Muscle of arm (tissue), 12 donors: Measurements from ENCODE around the gene B3GLCT. TPM values are rescaled to one million over a fixed set of nuclear protein-coding genes. Genes with fewer than 3 reads are reported as not detected.
"Not testable (repeated sequence)": the region's sequence is repeated elsewhere in the genome, so short reads cannot be mapped to it uniquely, and the experiment has no call there.

Source experiments
- DNase-seq: peaks from one replicate; pipeline ENCODE4 v3.0.0-alpha.2; 2013
- polyA plus RNA-seq, 12 donors: library from polyadenylated mRNA; unstranded; fragments of 120-200 nt; gene quantifications; one replicate each; pipeline ENCODE4 v1.2.1, GENCODE V29; 2013; ENCODE audit not compliant: insufficient read length in 12 of 12

B3GLCT gene
- polyA plus RNA-seq, 12 donors, result 13.3 to 44.6 (median 26.7) TPM; not detected in 1

DNA sequence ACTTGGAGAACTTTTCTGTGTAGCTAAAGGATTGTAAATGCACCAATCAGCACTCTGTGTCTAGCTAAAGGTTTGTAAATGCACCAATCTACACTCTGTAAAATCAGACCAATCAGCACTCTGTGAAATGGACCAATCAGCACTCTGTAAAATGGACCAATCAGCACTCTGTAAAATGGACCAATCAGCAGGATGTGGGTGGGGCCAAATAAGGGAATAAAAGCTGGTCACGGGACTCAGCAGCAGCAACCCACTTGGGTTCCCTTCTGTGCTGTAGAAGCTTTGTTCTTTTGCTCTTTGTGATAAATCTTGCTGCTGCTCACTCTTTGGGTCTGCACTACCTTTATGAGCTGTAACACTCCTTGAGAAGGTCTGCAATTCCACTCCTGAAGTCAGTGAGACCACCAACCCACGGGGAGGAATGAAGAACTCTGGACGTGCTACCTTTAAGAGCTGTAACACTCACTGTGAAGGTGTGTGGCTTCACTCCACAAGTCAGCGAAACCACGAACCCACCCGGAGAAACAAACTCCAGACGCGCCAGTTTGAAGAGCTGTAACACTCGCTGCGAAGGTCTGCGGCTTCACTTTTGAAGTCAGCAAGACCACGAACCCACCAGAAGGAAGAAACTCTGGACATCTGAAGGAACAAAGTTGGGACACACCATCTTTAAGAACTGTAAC, 21.8 kb upstream of the B3GLCT start:
- not testable (repeated sequence) for DNase-seq

DNA sequence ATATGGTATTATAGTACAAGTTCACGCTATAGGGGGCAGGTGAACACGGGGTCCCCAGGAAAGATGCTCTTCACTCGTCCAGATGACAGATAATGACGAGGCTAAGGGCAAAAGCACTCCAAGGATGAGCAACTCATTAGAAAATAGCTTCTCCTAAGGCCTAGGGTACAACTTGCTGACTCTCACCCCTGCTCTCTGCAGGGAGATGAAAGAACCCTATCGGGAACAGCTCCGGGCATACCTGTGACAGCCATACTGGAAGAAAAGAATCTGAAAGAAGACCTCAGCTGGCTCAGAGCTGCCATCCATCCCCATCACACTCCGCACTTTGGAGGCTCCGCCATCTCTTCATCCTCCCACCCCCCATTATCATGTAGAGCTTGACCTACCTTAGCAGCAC, 20.5 kb upstream of the B3GLCT start:
- DNase-seq, result no peak

DNA sequence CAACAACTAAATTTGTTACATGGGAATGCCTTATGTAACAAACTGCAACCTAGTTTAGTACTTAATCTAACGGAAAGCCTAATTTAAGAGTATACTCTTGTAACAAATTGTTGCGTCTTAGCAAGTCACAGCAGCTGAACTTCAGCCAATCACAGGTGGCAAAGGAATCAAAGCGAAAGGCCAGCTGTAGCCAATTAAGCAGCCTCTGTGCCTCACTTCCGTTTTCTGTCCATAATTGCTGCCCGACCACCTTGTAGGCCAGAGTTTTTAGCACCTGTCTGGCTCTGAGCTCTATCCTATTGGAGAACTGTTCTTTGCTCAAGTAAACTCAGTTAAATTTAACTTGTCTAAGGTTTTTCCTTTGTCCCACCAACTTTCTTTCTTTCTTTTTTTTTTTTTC, 20.0 kb upstream of the B3GLCT start:
- no peak for DNase-seq

DNA sequence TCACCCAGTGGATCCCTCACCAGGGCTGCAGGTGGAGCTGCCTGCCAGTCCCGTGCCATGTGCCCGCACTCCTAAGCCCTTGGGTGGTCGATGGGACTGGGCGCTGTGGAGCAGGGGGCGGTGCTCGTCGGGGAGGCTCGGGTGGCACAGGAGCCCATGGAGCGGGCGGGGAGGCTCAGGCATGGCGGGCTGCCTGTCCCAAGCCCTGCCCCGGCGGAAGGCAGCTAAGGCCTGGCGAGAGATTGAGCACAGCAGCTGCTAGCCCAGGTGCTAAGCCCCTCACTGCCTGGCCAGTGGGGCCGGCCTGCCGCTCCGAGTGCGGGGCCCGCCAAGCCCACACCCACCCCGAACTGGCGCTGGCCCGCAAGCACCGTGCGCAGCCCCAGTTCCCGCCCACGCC, 16.8 kb upstream of the B3GLCT start:
- no peak for DNase-seq

DNA sequence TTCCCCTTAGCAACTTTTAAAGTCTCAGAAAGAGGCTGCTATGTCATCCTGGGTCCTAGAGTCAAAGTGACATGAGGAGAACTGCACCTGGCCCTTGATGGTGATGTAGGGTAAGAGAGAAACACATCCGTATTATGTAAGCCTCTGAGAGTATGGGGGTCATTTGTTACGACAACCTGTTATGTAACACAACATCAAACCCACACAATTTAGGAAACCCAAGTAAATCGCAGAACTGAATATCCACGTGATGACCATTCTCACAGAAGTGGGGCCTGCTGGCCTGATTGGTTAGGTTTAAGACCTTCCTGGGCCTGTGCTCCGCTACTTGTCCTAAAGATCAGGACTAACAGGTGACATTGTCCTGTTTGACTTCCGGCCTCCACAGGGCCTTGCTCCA, 15.3 kb upstream of the B3GLCT start:
- no peak for DNase-seq

DNA sequence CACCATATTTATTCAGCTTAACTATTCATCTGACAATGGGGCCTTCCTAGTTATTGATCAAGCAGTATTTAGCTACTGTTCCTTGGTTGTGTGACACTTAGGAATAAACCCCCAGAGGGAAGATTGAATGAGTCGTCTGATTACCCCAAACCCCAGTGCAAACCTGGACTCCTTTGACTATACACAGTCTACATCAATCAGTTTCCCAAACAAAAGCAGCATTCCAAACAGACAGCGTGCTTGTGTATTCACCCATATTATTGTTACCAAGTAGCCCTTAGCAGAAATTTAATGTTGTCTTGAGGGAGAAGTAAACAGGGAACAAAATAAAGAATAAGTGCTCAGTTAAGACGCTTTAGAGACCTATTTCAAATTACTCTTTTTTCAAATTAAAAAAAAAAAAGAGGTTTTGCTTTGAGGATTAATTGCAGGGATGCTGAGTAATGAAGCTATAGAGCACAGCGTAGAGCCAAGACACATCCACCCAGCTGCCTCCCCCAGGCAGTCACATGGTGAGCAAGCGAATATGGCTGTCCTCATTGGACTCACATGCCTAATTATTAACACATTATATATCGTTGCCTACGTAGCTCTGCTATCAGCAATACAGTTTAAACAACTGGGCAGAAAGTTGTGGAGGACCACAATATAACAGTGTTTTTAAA, 14.7 kb upstream of the B3GLCT start:
- no peak for DNase-seq

DNA sequence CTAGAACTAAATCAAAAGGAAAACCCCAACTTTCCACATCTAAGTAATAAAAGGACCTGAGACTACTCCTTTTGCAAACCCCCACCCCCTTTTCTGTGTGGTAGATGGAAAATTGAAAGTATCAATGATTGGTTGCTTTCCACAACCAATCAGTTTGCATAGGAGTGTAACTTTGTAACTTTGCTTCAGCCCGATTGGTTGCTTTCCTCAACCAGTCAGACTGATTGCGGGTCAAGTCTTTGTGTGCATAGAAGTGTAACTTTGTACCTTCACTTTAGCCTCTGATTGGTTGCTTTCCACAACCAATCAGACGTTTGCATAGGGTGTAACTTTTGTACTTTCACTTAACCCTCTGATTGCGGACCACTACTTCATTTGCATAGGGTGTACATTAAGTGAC, 8.0 kb upstream of the B3GLCT start:
- no peak for DNase-seq

DNA sequence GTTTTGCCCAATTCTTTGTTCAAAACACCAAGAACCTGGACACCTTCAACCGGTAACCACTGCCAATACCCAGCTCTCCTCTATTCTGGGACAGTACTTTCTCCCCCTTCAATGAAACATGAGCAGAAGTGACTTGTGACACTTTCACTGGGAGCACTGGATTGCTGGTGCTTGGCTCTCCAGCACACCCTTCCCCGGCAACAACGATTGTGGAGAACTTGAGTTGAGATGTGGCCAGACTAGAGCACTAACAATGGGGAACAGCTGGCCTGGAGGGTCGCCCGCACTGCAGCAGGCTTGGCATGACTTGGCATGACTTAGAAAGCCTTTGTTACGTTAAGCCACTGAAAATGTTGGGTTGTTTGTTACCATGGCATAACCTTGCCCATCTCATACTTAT, 7.5 kb upstream of the B3GLCT start:
- DNase-seq, result peak; percentile 31

DNA sequence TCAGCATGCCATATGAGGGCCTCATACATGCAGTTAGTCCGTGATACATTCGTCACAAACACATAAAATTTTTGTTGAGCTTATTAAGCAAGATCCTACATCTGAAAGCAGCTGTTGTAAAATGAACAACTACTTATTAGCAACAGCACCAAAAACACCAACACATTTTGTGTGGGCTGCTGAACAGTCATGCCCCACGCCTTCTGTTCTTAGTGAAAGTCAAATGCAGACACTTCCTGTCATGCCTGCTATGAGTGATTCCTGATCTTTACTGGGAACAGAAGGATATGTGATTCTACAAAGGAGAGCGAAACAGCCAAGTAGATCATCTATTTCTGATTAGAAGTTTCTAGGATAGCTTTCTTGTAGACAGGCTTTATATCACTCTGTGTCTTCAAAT, 4.2 kb upstream of the B3GLCT start:
- DNase-seq, result no peak

DNA sequence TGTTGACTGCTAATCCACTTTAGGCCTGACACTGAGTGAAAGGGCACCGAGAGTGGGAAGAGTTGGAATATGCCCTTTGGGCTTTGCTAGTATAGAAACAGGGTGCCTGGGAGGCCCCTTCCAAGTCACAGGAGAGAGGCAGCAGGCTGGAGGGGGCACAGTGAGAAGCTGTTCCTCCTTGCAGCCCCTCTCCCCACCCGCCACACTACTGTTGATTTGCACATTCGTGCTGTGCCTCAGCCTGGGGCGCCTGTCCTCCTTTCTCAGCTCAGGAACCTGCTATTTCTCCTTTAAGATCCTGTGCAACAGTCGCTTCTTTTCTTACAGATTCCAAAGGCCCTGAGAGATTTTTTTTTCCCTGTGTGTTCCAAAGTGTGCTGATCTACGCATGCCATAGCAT, 2.8 kb upstream of the B3GLCT start:
- DNase-seq, result no peak

DNA sequence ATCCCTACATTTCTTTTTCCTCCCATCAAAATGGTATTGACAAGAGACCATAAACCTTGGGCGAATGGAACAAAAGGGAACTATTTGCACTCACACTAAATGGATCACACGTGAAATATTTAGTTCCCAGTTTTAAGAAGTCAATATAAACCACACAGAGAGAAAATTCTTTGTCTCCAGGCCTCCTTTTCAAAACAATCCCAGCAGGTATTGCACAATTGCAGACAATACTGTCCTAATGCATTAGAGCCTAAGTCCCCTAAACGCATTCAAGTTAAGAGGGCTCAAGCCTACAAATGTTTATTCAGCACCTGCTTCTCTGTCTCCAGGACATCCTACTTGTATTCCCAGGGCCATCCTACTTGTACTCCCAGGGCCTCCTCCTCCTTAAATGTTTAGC, 1.3 kb upstream of the B3GLCT start:
- DNase-seq, result no peak

DNA sequence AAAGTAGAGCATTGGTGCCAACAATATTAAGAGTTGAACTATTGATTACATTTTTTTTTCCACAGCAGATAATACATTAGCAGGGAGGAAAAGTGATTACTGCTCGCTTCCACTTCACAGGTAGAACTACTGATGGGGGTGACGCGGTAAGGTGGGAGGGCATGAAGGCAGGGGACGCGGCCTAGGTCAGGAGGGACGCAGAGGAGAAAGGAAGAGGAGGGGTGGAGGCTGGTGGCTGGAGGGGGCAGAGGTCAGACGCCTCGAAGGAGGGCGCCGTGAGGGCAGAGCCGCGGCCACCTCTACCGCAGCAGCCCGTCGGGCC, 287 bp upstream of the B3GLCT start:
- no peak for DNase-seq

DNA sequence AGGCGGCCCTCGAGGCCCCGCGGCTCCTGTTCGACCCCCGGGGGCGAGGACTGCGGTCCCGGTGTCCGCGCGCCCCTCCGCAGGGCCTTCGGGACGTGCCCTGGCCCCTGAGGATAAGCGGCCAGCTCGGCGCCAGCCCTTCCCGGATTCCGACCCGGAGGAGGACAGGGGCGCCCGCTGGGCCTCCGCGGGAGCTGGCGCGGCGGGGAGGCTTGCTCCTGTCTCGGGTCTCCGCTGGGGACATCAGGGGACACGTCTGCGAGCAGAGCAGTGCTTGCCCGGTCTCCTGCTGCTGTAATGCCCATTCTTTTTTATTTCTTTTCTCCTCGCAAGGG, 829 bp downstream of the B3GLCT start:
- peak; percentile 49 for DNase-seq

DNA sequence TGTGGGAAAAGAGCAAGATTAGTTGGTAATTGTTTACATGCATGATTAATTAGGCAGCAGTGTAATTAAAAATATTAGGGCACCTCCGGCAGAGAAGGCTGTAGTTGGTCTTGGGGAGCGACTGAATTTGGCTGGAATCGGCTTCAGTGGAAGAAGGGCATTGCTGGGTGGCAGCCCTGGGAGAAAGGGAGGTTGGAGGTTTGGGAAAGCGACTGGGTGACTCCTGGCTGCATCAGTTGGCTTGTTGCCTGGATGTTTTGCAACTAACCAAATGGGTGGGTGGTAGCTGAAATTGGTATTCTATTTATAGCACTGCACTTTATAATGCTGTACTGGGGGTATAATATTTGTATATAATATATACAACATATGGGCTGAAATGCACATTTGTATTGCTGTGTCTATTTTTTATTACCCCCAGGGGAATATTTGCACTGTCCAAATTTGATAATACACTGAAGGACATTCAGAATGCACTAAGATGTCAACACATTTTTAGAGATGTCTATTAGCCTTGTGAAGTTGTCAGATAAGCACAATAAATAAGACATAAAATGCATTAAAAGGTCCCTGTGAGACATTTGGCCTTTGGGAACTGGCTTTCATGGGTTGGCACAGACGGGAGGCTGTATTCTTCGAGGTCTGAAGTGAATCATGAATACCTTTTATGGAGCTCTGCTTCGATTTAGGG, 1.7 kb downstream of the B3GLCT start:
- DNase-seq, result no peak

DNA sequence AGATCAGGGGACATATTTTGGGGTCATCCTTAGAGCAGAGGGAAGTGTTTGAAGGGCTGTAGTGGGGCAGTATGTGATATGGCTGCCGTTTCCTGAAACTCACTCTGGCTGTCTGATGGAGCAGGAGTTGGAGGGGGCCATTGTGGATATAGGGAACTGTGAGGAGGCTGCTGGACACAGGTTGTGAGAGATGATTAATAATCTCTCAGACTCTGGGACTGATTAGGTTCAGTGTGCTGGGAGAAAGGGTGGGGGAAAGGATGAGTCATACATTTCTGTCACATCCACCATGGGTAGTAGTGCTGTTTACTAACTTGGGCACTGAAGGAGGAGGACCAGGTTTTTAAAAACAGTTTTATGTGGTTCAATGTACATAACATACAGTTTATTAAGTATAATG, 4.8 kb downstream of the B3GLCT start:
- no peak for DNase-seq

DNA sequence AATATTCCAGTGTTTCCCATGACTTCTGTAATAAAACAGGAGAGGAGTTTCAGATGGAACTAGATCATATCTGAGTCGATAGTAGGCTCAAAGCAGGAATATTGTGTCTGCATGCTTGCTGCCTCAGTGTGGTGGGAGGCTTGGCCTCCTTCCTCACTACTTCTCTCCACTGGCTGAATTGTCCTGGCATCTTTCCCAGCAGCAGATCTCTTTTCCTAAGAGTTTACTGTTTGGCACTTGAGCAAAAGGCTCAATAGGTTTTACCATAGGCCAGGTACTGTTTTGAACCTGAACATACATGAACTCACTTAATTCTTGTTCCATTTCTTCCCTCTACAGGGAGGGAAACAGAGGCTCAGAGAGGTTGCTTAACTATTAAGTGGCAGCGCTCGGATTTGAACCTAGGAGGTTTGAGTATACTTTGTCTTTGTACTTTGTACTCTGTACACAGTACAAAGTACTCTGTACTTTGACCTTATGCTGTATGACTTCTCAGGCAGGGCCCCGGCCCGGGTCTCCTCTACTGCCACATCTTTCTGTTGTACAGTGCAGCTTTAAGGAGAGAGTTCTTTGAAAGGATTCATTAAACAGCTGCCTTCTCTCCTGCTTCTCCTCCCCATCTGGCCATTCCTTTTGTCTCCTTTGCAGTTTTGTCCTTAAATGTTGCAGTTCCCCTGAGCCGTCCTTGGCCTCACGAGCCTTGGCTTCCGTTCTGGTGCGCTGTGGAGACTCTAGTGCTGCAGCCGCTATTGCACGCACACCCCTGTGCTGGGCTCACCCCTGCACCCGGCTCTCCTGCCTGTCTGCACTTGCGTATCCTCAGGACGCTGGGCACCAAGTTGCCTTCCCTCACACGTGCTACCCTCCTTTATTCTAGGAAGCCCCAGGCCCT, 8.1 kb downstream of the B3GLCT start:
- DNase-seq, result peak; percentile 68

DNA sequence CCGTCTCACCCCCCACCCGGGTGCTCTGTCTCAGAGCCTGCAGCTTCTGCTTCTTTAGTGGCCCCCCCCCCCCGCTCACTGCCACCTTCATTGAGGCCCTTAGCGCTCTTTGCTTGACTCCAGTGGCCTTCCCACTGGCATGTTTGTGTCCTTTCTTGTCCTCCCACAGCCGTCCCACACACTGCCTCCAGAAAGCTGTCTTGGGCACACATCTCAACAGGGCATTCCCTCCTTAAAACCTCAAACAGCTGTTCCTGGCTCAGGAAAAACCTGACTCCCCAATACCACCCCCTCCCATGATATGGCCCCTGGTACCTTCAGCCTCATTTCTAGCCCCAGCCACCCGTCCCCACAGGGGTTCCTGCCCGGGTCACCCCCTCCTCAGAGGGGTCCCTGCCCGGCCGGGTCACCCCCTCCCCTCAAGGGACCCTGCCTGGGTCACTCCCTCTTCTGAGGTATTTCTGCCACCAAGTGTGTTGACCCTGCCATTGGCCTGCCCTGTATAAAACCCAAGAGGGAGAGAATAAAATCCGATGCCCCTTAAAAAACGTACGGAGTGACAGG, 8.9 kb downstream of the B3GLCT start:
- no peak for DNase-seq

DNA sequence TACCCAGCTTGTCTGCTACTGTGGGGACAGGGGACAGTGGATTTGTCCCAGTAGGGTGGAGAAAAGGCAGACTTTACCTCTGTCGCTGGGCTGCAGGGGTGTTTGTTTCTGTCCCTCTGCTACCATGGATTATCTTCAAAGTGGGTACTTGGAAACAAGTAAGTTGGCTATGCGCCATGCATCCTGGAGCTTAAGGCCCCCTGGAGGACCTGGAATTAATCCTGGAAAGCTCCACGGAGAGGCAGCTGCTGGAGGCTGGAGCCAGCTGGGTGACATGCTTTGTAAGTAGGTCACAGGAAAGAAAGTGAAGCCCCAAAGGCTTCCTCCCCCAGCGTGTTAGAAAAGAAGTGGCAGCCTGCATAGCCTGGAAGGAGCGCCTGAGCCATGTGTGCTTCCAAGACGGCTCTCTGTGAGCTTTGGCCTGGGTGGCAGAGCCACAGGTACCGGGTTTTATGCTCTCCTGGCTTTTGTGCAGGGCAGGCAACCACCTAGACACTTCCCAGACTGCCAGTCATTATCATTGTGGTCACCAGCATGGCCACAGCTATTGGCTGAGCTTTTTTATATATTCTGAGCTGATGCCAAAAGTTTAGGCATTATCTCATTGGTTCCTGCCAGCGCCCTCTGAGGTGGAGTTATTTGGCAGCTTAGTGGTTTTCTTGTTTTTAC, 9.5 kb downstream of the B3GLCT start:
- DNase-seq, result peak; percentile 66

DNA sequence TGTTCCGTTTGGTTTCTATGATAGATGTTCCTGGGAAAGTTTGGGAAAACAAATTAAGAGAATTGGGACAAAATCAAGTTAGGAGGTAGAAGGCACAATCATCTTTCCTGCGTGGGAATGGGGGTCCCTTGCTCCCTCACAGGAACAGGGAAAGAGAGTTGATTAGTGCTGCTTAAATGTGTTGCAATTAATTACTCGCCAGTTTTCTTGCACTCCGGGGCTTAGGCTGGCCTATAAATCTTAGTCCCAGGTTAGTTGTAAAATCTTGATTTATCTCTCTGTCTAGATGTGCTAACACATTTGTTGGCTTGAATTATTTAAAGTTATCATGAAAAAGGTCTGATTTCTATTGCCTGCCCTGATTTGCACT, 10.1 kb downstream of the B3GLCT start:
- peak; percentile 31 for DNase-seq

DNA sequence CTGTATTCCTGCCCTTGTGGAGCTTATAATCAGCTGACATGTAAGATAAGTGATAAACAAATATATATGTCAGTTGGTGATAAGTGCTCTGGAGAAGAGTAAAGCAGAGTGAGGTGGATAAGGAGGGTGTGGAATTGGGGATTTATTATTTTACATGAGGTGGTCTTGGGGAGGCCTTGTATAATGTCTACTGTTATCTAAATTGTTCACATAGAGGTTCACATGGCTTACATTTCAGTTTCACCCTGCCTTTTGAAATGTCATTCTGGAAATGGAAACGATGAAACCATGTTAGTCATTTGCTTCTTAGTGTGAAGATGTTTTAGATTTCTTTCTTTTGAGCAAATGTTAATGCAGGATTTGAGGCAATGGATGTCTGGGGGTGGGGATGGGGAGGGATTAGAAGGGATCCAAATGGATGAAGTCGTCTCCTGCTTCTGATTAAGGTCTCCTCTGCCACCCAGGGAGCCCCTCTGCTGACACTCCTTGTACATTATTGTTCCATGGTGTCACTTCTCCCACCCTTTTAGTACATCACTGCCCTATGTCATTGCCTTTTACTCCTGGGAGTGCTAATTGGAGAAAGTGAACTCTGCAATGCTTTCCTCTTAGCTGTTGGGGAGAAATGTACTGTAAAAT, 14.0 kb downstream of the B3GLCT start:
- no peak for DNase-seq

DNA sequence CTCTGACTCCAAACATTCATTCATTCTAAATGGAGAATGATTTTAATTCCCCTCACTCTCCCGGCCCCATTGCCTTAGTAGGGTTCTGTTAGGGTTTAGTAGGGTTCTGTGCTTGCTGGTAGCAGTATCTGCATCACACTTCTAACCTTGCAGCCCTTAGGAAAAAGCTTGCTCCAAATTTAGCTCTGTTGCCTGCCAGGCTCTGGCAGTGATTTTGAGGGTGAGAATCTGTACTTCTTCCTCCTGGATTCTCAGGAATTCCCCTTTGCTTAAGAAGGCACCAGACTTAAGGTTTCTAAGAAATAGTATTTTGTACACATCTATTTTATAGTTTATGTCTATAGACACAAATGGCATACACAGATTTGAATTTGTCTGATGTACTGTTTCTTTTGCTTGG, 14.7 kb downstream of the B3GLCT start:
- DNase-seq, result no peak
